CD4-positive, CD25-positive, alpha-beta regulatory T cell (primary cell): ENCODE results near the gene GFY. TPM values are rescaled to one million over a fixed set of nuclear protein-coding genes. Genes with fewer than 3 reads are reported as not detected.
A peak's percentile ranks its signal among the peaks of the same experiment; 100 is the strongest.
"Not testable (repeated sequence)": the region's sequence is repeated elsewhere in the genome, so short reads cannot be mapped to it uniquely, and the experiment has no call there.

Experiments used
- ATAC-seq, 2 donors: fragments of 150-1000 bp; cut with Tn5 transposase; one replicate each; pipeline ENCODE4 v1.10.0; 2021; ENCODE audit warnings: low read depth in 2 of 2, moderate number of reproducible peaks in 2 of 2, moderate library complexity in 1 of 2
- DNase-seq, 3 donors: peaks; one replicate each; pipeline versions ENCODE4 v3.0.0 to v3.0.0-alpha.2; 2012 to 2022; ENCODE audit warnings: mixed read lengths in 1 of 3
- H3K27ac ChIP-seq: one replicate; pipeline ENCODE4 v1.7.0; 2013; ENCODE audit warnings: mild to moderate bottlenecking, low read length; ENCODE audit not compliant: insufficient read depth, poor library complexity, severe bottlenecking
- H3K27me3 ChIP-seq: one replicate; pipeline ENCODE4 v1.7.0; 2013; ENCODE audit warnings: low read length; ENCODE audit not compliant: control insufficient read depth, insufficient read depth
- H3K36me3 ChIP-seq: one replicate; pipeline ENCODE4 v1.7.0; 2013; ENCODE audit warnings: mild to moderate bottlenecking, low read length, moderate library complexity; ENCODE audit not compliant: control insufficient read depth, insufficient read depth
- H3K4me1 ChIP-seq: 2 replicates; pipeline ENCODE4 v1.7.0; 2013; ENCODE audit warnings: mild to moderate bottlenecking, low read length; ENCODE audit not compliant: insufficient read depth, control insufficient read depth, poor library complexity, severe bottlenecking
- H3K4me3 ChIP-seq: one replicate; pipeline ENCODE4 v1.7.0; 2013; ENCODE audit warnings: low read depth, mild to moderate bottlenecking, low read length, moderate library complexity
- H3K9me3 ChIP-seq, 2 experiments: 1 replicate in 1 of 2; 2 replicates in 1 of 2; pipeline ENCODE4 v1.7.0; 2013; ENCODE audit warnings: low read length in 2 of 2, mild to moderate bottlenecking in 1 of 2, moderate library complexity in 1 of 2; ENCODE audit not compliant: control insufficient read depth in 2 of 2
- H3K27ac Mint-ChIP-seq, 3 donors: one replicate each; pipeline ENCODE4 v1.8.0; 2020 to 2022; ENCODE audit warnings: mild to moderate bottlenecking in 3 of 3, mixed read lengths in 3 of 3, moderate library complexity in 2 of 3
- H3K27me3 Mint-ChIP-seq: one replicate; pipeline ENCODE4 v1.8.0; 2022; ENCODE audit warnings: mild to moderate bottlenecking, mixed read lengths
- H3K36me3 Mint-ChIP-seq: one replicate; pipeline ENCODE4 v1.8.0; 2020; ENCODE audit warnings: mixed read lengths
- H3K4me1 Mint-ChIP-seq, 4 donors: one replicate each; pipeline ENCODE4 v1.8.0; 2020 to 2022; ENCODE audit warnings: mixed read lengths in 4 of 4, mild to moderate bottlenecking in 1 of 4
- H3K4me3 Mint-ChIP-seq, 4 donors: one replicate each; pipeline ENCODE4 v1.8.0; 2020 to 2022; ENCODE audit warnings: mild to moderate bottlenecking in 4 of 4, mixed read lengths in 4 of 4, moderate library complexity in 3 of 4
- H3K9me3 Mint-ChIP-seq, 7 donors: one replicate each; pipeline ENCODE4 v1.8.0; 2020 to 2022; ENCODE audit warnings: mixed read lengths in 7 of 7, mild to moderate bottlenecking in 3 of 7, moderate library complexity in 2 of 7
- polyA plus RNA-seq, 4 donors: library from polyadenylated mRNA; unstranded; fragments of 300-500 nt; fragmentation: Illumina TruSeq; gene quantifications; one replicate each; pipeline ENCODE4 v1.2.3, GENCODE V29; 2021
- total RNA-seq: library from RNA; stranded (reverse); gene quantifications from one replicate; pipeline ENCODE4 v1.2.3, GENCODE V29; 2022

The GFY gene
- total and polyA plus RNA-seq, 5 donors from 2014 or later = not detected

DNA sequence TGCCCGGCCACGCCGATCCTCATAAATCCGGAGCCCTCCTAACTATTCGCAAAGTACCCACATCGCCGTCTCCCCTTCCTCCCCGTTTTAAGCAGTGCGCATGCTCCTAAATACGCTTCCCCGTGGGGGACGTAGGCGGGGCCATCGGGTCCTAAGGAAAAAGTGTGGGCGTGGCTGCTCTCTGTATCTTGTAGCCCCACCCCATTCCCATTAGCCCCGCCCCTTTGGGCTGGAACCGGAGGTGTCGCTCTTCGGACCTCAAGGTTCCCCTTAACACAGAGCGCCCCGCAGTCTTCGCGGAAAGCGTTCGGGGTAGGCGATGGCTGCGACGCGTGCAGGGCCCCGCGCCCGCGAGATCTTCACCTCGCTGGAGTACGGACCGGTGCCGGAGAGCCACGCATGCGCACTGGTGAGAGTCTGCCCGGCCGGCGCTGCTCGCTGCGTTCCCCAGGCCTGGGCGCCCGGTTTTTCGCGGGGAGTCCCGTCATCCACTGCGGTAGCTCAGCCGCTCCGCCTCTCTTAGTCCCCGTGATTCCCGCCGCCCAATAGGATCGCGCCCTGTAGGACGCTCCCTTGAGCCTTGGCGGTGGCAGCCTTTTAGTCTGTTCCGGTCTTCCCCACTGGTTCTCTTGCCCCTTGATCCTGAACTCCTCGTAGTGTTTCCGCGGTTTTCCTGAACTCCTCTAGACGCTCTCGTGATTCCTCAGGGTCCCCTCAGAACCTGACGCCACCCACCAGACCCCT is 28.0 kb downstream of the GFY start, which contains the start of gene ALDH16A1:
Gene ALDH16A1, plus strand, starts transcription at position 213 of the 744 bp plus-strand sequence. Its CDS starts 107 bp downstream, at position 320.
- Histone ChIP-seq H3K27ac (peak within 1 kb of the TSS; percentile 94), H3K36me3 (peaks cover 15% of the 10 kb centered on the region), H3K4me1 (peaks cover 43% of the 10 kb centered on the region), H3K4me3 (peak within 1 kb of the TSS; percentile 99), H3K27me3 (no peaks in the 10 kb centered on the region), H3K9me3 (no peaks in the 10 kb centered on the region)
- no peaks in the 10 kb centered on the region for H3K27me3 Mint-ChIP-seq
- DNase-seq (peak; percentile 96 to 99 (median 97)), ATAC-seq (peak; percentile 90 to 92)
- peaks cover 7 to 68% (median 34%) of the 10 kb centered on the region in 4 donors for H3K4me1 Mint-ChIP-seq
- peaks cover 27% of the 10 kb centered on the region for H3K36me3 Mint-ChIP-seq
- H3K9me3 Mint-ChIP-seq = no peaks in the 10 kb centered on the region
- peak within 1 kb of the TSS; percentile 95 to 100 (median 97) for H3K4me3 Mint-ChIP-seq
- H3K27ac Mint-ChIP-seq = peak within 1 kb of the TSS; percentile 98 to 99 (median 99)

GRCh38 chr19:49453757-49454240 is 28.6 kb downstream of the GFY start:
- Mint-ChIP-seq H3K4me1 (peaks cover 7 to 62% (median 32%) of the 10 kb centered on the region in 4 donors), H3K27me3 (no peaks in the 10 kb centered on the region), H3K27ac (peak overlapping the region; percentile 98 to 99 (median 99)), H3K4me3 (peak overlapping the region; percentile 94 to 100 (median 96)), H3K36me3 (peaks cover 20% of the 10 kb centered on the region), H3K9me3 (no peaks in the 10 kb centered on the region)
- Histone ChIP-seq H3K4me3 (peak overlapping the region; percentile 89), H3K27me3 (no peaks in the 10 kb centered on the region), H3K27ac (peak overlapping the region; percentile 94), H3K36me3 (peaks cover 12% of the 10 kb centered on the region), H3K9me3 (no peaks in the 10 kb centered on the region), H3K4me1 (peaks cover 37% of the 10 kb centered on the region)
- ATAC-seq (no peak), DNase-seq (no peak)

DNA sequence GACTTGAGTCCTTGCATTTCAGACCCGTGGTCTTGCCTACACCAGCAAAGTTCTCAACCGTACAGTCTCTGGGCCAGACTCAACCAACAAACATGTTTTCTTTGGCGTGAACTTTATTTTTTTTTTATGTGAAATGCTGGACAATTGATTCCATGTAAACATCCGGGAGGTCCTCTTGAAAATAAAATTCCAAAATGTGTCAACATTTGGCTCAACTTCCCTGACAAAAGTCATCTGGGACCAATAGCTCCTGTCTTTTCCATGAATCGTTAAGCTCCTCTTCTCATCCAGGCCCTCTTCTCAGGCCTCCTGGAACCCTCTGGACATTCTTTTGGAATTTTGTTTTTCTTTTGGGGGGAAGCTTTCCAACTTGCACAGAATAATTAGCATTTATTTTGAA is 30.6 kb downstream of the GFY start:
- H3K36me3 Mint-ChIP-seq = peaks cover 19% of the 10 kb centered on the region

GRCh38 chr19:49456326-49456725 is 31.1 kb downstream of the GFY start:
- Mint-ChIP-seq H3K4me3 (peak overlapping the region in 3 of 4 donors; percentile 1 to 64 (median 30)), H3K9me3 (no peaks in the 10 kb centered on the region), H3K27ac (peak overlapping the region in 2 of 3 donors; percentile 25 to 42), H3K27me3 (no peaks in the 10 kb centered on the region), H3K36me3 (peaks cover 18% of the 10 kb centered on the region), H3K4me1 (peaks cover 7 to 48% (median 23%) of the 10 kb centered on the region in 4 donors)
- Histone ChIP-seq H3K4me1 (peaks cover 23% of the 10 kb centered on the region), H3K27me3 (no peaks in the 10 kb centered on the region), H3K36me3 (peaks cover 17% of the 10 kb centered on the region), H3K9me3 (no peaks in the 10 kb centered on the region), H3K27ac (no peak overlapping the region), H3K4me3 (no peak overlapping the region)
- ATAC-seq (no peak), DNase-seq (no peak)

More for the DNA sequence above, 30.6 kb downstream of the GFY start:
- DNase-seq (no peak), ATAC-seq (no peak)
- Mint-ChIP-seq H3K4me3 (peak overlapping the region in 3 of 4 donors; percentile 1 to 64 (median 30)), H3K4me1 (peaks cover 7 to 50% (median 24%) of the 10 kb centered on the region in 4 donors), H3K9me3 (no peaks in the 10 kb centered on the region), H3K27ac (peak overlapping the region in 2 of 3 donors; percentile 13 to 25), H3K27me3 (no peaks in the 10 kb centered on the region)
- Histone ChIP-seq H3K27ac (no peak overlapping the region), H3K9me3 (no peaks in the 10 kb centered on the region), H3K27me3 (no peaks in the 10 kb centered on the region), H3K4me3 (no peak overlapping the region), H3K36me3 (peaks cover 17% of the 10 kb centered on the region), H3K4me1 (peaks cover 28% of the 10 kb centered on the region)

- Mint-ChIP-seq H3K9me3 (no peaks in the 10 kb centered on the region), H3K36me3 (peaks cover 12% of the 10 kb centered on the region), H3K27me3 (no peaks in the 10 kb centered on the region), H3K27ac (peak overlapping the region in 1 of 3 donors; percentile 20), H3K4me1 (peaks cover 0 to 27% (median 10%) of the 10 kb centered on the region in 4 donors), H3K4me3 (peak overlapping the region in 1 of 4 donors; percentile 15)
- Histone ChIP-seq H3K4me3 (no peak overlapping the region), H3K36me3 (peaks cover 17% of the 10 kb centered on the region), H3K9me3 (no peaks in the 10 kb centered on the region), H3K27me3 (no peaks in the 10 kb centered on the region), H3K27ac (peak overlapping the region; percentile 45), H3K4me1 (peaks cover 10% of the 10 kb centered on the region)
- DNase-seq (no peak), ATAC-seq (no peak)
Observed at GRCh38 chr19:49458567-49458903, 33.3 kb downstream of the GFY start.

DNA sequence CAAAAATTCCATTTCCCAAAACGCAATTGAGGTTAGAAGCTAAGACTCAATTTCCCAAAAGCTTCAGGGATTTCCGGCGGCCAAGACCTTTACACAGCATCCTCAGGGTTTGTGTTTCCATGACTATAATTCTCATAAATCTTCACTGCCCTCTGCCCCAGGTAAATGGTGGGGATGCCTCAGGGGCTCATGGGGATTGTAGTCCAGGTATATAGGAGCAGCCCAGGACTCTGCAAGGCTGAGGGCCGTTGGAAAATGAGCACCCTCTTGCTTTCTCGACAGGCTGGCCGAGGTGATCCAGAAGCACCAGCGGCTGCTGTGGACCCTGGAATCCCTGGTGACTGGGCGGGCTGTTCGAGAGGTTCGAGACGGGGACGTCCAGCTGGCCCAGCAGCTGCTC is 34.2 kb downstream of the GFY start:
- Histone ChIP-seq H3K4me1 (peaks cover 2% of the 10 kb centered on the region), H3K9me3 (no peaks in the 10 kb centered on the region), H3K4me3 (no peak overlapping the region), H3K36me3 (peaks cover 17% of the 10 kb centered on the region), H3K27me3 (no peaks in the 10 kb centered on the region), H3K27ac (no peak overlapping the region)
- Mint-ChIP-seq H3K36me3 (peaks cover 12% of the 10 kb centered on the region), H3K4me1 (peaks cover 0 to 18% (median 6%) of the 10 kb centered on the region in 4 donors), H3K9me3 (no peaks in the 10 kb centered on the region), H3K27ac (no peak overlapping the region), H3K4me3 (peak overlapping the region in 1 of 4 donors; percentile 78), H3K27me3 (no peaks in the 10 kb centered on the region)
- DNase-seq (no peak), ATAC-seq (no peak)

DNA sequence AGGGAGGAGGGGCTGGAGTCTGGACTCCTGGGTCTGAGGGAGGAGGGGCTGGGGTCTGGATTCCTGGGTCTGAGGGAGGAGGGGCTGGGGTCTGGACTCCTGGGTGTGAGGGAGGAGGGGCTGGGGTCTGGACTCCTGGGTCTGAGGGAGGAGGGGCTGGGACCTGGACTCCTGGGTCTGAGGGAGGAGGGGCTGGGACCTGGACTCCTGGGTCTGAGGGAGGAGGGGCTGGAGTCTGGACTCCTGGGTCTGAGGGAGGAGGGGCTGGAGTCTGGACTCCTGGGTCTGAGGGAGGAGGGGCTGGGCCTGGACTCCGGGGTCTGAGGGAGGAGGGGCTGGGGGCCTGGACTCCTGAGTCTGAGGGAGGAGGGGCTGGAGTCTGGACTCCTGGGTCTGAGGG is 35.9 kb downstream of the GFY start:
- not testable (repeated sequence) for H3K27me3 Mint-ChIP-seq, H3K27ac ChIP-seq, DNase-seq, ATAC-seq, H3K4me3 ChIP-seq, H3K4me3 Mint-ChIP-seq, H3K4me1 ChIP-seq, H3K27me3 ChIP-seq, H3K36me3 Mint-ChIP-seq, H3K27ac Mint-ChIP-seq, H3K9me3 Mint-ChIP-seq, H3K9me3 ChIP-seq
- peaks cover 19% of the 10 kb centered on the region for H3K36me3 ChIP-seq
- peaks cover 0 to 12% (median 4%) of the 10 kb centered on the region in 4 donors for H3K4me1 Mint-ChIP-seq
